DND-41 (cell line): Measurements from ENCODE around the gene GRIN2A.

ENCODE experiments used
- ATAC-seq: fragments of 200-7000 bp; cut with Tn5 transposase; 3 replicates; pipeline ENCODE4 v1.9.1; 2021; ENCODE audit warnings: low read depth; ENCODE audit not compliant: insufficient read depth
- DNase-seq: peaks from one replicate; pipeline ENCODE4 v3.0.0-alpha.2; 2020
- H2AFZ ChIP-seq: 2 replicates; pipeline ENCODE4 v1.6.0; 2012; ENCODE audit warnings: low read depth, low read length
- H3K27ac ChIP-seq: 2 replicates; pipeline ENCODE4 v1.5.1; 2012; ENCODE audit warnings: low read length, inconsistent platforms
- H3K27me3 ChIP-seq: fragments of 200-600 bp; sonication (generic); 2 replicates; pipeline ENCODE4 v1.6.0; 2012; ENCODE audit warnings: low read length, mild to moderate bottlenecking, inconsistent platforms; ENCODE audit not compliant: insufficient read depth, poor library complexity
- H3K36me3 ChIP-seq: 2 replicates; pipeline ENCODE4 v1.5.1; 2012; ENCODE audit warnings: low read length, inconsistent platforms; ENCODE audit not compliant: insufficient read depth
- H3K4me1 ChIP-seq: 2 replicates; pipeline ENCODE4 v1.5.1; 2012; ENCODE audit warnings: mild to moderate bottlenecking, low read length; ENCODE audit not compliant: insufficient read depth
- H3K4me2 ChIP-seq: 2 replicates; pipeline ENCODE4 v1.6.0; 2012; ENCODE audit warnings: mild to moderate bottlenecking, moderate library complexity, low read length, inconsistent platforms; ENCODE audit not compliant: insufficient read depth
- H3K4me3 ChIP-seq, 2 experiments: fragments of 200-600 bp in 1 of 2; shearing (Covaris generic) in 1 of 2; 2 replicates each; pipeline ENCODE4 v1.5.1; 2012 to 2016; ENCODE audit warnings: inconsistent platforms in 2 of 2, low read length in 2 of 2, mild to moderate bottlenecking in 2 of 2, low read depth in 1 of 2, moderate library complexity in 1 of 2
- H3K79me2 ChIP-seq: 2 replicates; pipeline ENCODE4 v1.6.0; 2012; ENCODE audit warnings: low read length, inconsistent platforms; ENCODE audit not compliant: insufficient read depth
- H3K9ac ChIP-seq: 2 replicates; pipeline ENCODE4 v1.6.0; 2012; ENCODE audit warnings: low read depth, mild to moderate bottlenecking, inconsistent platforms, low read length, moderate library complexity
- H3K9me3 ChIP-seq: 2 replicates; pipeline ENCODE4 v1.5.1; 2012; ENCODE audit warnings: low read length, moderate library complexity, mild to moderate bottlenecking, inconsistent platforms; ENCODE audit not compliant: insufficient read depth, severe bottlenecking
- H4K20me1 ChIP-seq: 2 replicates; pipeline ENCODE4 v1.6.0; 2012; ENCODE audit warnings: low read length; ENCODE audit not compliant: insufficient read depth
- EZH2 ChIP-seq: IDR thresholded peaks from 3 replicates; pipeline ENCODE4 v1.6.1; 2012; ENCODE audit warnings: borderline replicate concordance, low read depth, mild to moderate bottlenecking, moderate library complexity, low read length, inconsistent platforms; ENCODE audit not compliant: severe bottlenecking
- TF ChIP-seq, protein P1 (sequence below): IDR thresholded peaks from 2 replicates; pipeline ENCODE4 v1.5.1; 2012; ENCODE audit warnings: borderline replicate concordance, low read length, moderate library complexity, mild to moderate bottlenecking; ENCODE audit not compliant: poor library complexity, severe bottlenecking; ENCODE audit errors: extremely low read depth

Gene GRIN2A

DNA sequence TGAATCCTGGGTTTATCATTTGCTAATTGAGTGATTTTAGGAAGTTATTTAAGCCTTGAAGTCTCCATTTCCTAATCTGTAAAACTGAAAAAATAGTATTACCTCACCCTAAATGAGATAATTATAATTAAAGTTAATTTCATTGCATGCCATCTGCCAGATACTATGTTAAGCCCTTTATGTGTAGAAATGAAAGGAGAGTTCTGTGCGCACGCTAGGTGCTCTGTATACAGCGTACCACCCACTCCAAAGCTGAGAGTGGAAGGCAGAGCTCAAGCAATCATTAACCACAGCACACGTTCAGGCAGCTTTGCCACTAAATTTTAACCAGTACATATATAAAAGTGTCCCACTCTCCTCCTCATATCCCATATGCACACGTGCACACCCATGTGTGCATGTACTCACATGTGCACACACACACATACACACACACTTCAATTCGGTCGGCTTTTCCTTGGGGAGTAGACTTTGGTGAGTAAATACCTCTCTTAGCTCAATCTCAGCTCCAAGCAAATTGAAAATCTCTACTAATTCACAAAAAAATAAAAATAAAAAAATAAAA lies 204.8 kb downstream of the GRIN2A start:
- H3K27ac ChIP-seq: no peak overlapping the region
- no peak overlapping the region for H3K4me2 ChIP-seq
- H3K4me3 ChIP-seq: no peak overlapping the region
- no peaks in the 10 kb centered on the region for H4K20me1 ChIP-seq
- H3K36me3 ChIP-seq: no peaks in the 10 kb centered on the region
- no peaks in the 10 kb centered on the region for H3K79me2 ChIP-seq
- H3K4me1 ChIP-seq: no peaks in the 10 kb centered on the region
- TF ChIP-seq, protein P1, sequence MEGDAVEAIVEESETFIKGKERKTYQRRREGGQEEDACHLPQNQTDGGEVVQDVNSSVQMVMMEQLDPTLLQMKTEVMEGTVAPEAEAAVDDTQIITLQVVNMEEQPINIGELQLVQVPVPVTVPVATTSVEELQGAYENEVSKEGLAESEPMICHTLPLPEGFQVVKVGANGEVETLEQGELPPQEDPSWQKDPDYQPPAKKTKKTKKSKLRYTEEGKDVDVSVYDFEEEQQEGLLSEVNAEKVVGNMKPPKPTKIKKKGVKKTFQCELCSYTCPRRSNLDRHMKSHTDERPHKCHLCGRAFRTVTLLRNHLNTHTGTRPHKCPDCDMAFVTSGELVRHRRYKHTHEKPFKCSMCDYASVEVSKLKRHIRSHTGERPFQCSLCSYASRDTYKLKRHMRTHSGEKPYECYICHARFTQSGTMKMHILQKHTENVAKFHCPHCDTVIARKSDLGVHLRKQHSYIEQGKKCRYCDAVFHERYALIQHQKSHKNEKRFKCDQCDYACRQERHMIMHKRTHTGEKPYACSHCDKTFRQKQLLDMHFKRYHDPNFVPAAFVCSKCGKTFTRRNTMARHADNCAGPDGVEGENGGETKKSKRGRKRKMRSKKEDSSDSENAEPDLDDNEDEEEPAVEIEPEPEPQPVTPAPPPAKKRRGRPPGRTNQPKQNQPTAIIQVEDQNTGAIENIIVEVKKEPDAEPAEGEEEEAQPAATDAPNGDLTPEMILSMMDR: no peak
- no peak for TF ChIP-seq EZH2
- H3K9ac ChIP-seq: no peak overlapping the region
- H3K27me3 ChIP-seq: peaks cover 3% of the 10 kb centered on the region
- ATAC-seq (no peak), DNase-seq (no peak)
- no peaks in the 10 kb centered on the region for H3K9me3 ChIP-seq
- no peak overlapping the region for H2AFZ ChIP-seq

DNA sequence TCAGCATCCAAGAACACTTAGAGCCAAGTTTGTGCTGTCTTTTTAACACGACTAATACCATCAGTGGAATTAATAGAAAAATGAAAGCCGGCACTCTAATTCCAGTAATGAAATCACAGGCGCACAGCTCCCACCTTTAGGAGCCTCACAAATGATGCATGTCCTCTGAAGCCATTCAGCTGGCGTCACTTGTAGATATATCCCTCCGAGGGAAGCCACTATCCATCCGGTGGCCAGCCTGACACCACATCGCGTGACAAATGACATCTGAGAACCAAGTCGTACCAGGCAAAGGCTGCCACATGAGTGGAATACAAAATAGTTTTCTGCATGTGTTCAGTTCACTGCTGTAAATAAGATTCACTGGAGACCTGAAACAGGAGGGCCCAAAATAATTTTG lies 205.6 kb downstream of the GRIN2A start:
- Histone ChIP-seq H3K4me3 (no peak overlapping the region), H3K9ac (no peak overlapping the region), H3K4me2 (no peak overlapping the region), H2AFZ (no peak overlapping the region), H3K9me3 (no peaks in the 10 kb centered on the region), H3K27ac (no peak overlapping the region), H4K20me1 (no peaks in the 10 kb centered on the region), H3K36me3 (no peaks in the 10 kb centered on the region), H3K79me2 (no peaks in the 10 kb centered on the region), H3K27me3 (peaks cover 3% of the 10 kb centered on the region), H3K4me1 (no peaks in the 10 kb centered on the region)
- ATAC-seq: no peak
- DNase-seq: no peak
- no peak for TF ChIP-seq EZH2
- TF ChIP-seq, protein P1: no peak

DNA sequence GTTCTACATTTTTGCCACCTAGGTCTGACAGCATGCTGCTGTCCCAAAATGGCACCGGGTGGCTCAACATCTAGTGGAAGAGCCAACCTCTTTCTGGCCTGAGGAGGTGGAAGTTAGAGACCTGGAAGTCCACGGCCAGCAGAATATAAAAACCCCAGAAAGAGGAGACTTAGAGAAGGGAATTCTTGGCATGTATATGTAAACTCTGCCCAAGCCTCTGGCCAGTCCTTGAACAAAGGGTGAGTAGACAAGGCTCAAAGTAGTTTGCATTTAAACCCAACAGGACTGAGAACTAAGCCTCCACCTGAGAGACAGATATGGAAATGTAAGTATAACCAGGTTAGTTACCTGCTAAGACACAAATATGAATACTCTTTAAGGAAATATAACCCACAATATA lies 210.3 kb downstream of the GRIN2A start:
- no peak overlapping the region for H2AFZ ChIP-seq
- H3K4me3 ChIP-seq: no peak overlapping the region
- no peak overlapping the region for H3K4me2 ChIP-seq
- no peaks in the 10 kb centered on the region for H3K4me1 ChIP-seq
- ATAC-seq (no peak), DNase-seq (no peak)
- no peak overlapping the region for H3K9ac ChIP-seq
- no peak overlapping the region for H3K27ac ChIP-seq
- H3K79me2 ChIP-seq: no peaks in the 10 kb centered on the region
- H4K20me1 ChIP-seq: no peaks in the 10 kb centered on the region
- no peaks in the 10 kb centered on the region for H3K9me3 ChIP-seq
- H3K27me3 ChIP-seq: peaks cover 3% of the 10 kb centered on the region
- no peak for TF ChIP-seq EZH2
- TF ChIP-seq, protein P1: no peak
- no peaks in the 10 kb centered on the region for H3K36me3 ChIP-seq

DNA sequence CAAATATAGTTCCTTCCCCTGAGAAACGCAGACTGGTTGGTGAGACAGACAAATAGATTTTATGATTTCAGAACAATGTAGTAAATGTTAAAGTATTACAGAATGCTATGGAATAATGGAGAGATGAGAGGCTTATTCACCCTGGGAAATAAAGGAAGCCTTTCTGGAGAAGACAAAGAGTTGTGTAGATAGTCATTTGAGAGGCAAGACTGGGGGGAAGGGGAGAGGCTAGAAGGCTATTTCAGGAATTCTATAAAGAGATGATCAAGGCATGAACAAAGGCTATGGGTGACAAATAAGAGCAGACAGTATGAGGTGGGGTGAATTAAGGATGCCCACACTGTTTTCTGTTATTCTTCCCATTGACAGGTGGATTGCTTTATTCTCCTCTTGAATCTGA lies 211.4 kb downstream of the GRIN2A start:
- Histone ChIP-seq H3K27me3 (peaks cover 3% of the 10 kb centered on the region), H3K36me3 (no peaks in the 10 kb centered on the region), H3K79me2 (no peaks in the 10 kb centered on the region), H2AFZ (no peak overlapping the region), H3K9ac (no peak overlapping the region), H3K4me3 (no peak overlapping the region), H3K9me3 (no peaks in the 10 kb centered on the region), H3K27ac (no peak overlapping the region), H4K20me1 (no peaks in the 10 kb centered on the region), H3K4me2 (no peak overlapping the region), H3K4me1 (no peaks in the 10 kb centered on the region)
- DNase-seq (no peak), ATAC-seq (no peak)
- TF ChIP-seq, protein P1: no peak
- no peak for TF ChIP-seq EZH2
